SJSA1 (cell line): ENCODE measurements around the gene AMACR. TPM values are rescaled to one million over a fixed set of nuclear protein-coding genes. Genes with fewer than 3 reads are reported as not detected.
"Not testable (repeated sequence)": the region's sequence is repeated elsewhere in the genome, so short reads cannot be mapped to it uniquely, and the experiment has no call there.

Source experiments
- DNase-seq, 2 experiments: peaks; one replicate each; pipeline ENCODE4 v3.0.0-alpha.2; 2015 to 2020; ENCODE audit warnings: low spot score in 2 of 2, low read depth in 1 of 2
- H3K27ac ChIP-seq: fragments of 250-450 bp; sonication (Bioruptor Pico); 2 replicates; pipeline ENCODE4 v1.5.1; 2020; ENCODE audit warnings: mild to moderate bottlenecking, moderate library complexity
- H3K27me3 ChIP-seq: fragments of 250-450 bp; sonication (Bioruptor Pico); replicated peaks from 2 replicates; pipeline ENCODE4 v1.5.1; 2020; ENCODE audit warnings: mild to moderate bottlenecking, moderate library complexity
- H3K36me3 ChIP-seq: fragments of 250-450 bp; sonication (Bioruptor Pico); 2 replicates; pipeline ENCODE4 v1.5.1; 2020; ENCODE audit warnings: mild to moderate bottlenecking
- H3K4me1 ChIP-seq: fragments of 250-450 bp; sonication (Bioruptor Pico); replicated peaks from 2 replicates; pipeline ENCODE4 v1.6.1; 2021; ENCODE audit warnings: mild to moderate bottlenecking
- H3K4me3 ChIP-seq: fragments of 250-450 bp; sonication (Bioruptor Pico); 2 replicates; pipeline ENCODE4 v1.5.1; 2020; ENCODE audit warnings: mild to moderate bottlenecking
- H3K9me3 ChIP-seq: fragments of 250-450 bp; sonication (Bioruptor Pico); replicated peaks from 2 replicates; pipeline ENCODE4 v1.5.1; 2020; ENCODE audit warnings: mild to moderate bottlenecking
- total RNA-seq: library from RNA; depleted of rRNA; stranded (reverse); fragments of >200 nt; shearing (Covaris generic); gene quantifications from 2 replicates; pipeline ENCODE4 v1.2.3, GENCODE V29; 2014

Gene AMACR
- total RNA-seq, 1 experiment from 2014 or later, result 5.9 TPM

- Histone ChIP-seq H3K27me3 (no peaks in the 10 kb centered on the region), H3K4me3 (no peak overlapping the region), H3K4me1 (no peaks in the 10 kb centered on the region), H3K9me3 (no peaks in the 10 kb centered on the region), H3K27ac (no peak overlapping the region), H3K36me3 (no peaks in the 10 kb centered on the region)
- no peak for DNase-seq
Measured at GRCh38 chr5:33958176-33958575, 49.7 kb downstream of the AMACR start.

- no peaks in the 10 kb centered on the region for H3K27me3 ChIP-seq
- no peak overlapping the region for H3K4me3 ChIP-seq
- no peak for DNase-seq
- H3K4me1 ChIP-seq, result no peaks in the 10 kb centered on the region
- no peaks in the 10 kb centered on the region for H3K36me3 ChIP-seq
- no peak overlapping the region for H3K27ac ChIP-seq
- H3K9me3 ChIP-seq, result no peaks in the 10 kb centered on the region
Measured at GRCh38 chr5:33957577-33958150, 50.2 kb downstream of the AMACR start.

- not testable (repeated sequence) for DNase-seq, H3K4me1 ChIP-seq, H3K27ac ChIP-seq, H3K36me3 ChIP-seq, H3K9me3 ChIP-seq, H3K27me3 ChIP-seq, H3K4me3 ChIP-seq
Measured at GRCh38 chr5:33952175-33952574, 55.7 kb downstream of the AMACR start.

- H3K9me3 ChIP-seq, result no peaks in the 10 kb centered on the region
- H3K4me3 ChIP-seq, result no peak overlapping the region
- DNase-seq, result no peak
- no peaks in the 10 kb centered on the region for H3K27me3 ChIP-seq
- H3K27ac ChIP-seq, result no peak overlapping the region
- H3K4me1 ChIP-seq, result no peaks in the 10 kb centered on the region
- no peaks in the 10 kb centered on the region for H3K36me3 ChIP-seq
Measured at GRCh38 chr5:33944543-33945132, 63.2 kb downstream of the AMACR start.

- Histone ChIP-seq H3K9me3 (no peaks in the 10 kb centered on the region), H3K4me1 (no peaks in the 10 kb centered on the region), H3K27me3 (no peaks in the 10 kb centered on the region), H3K4me3 (no peak overlapping the region), H3K27ac (no peak overlapping the region), H3K36me3 (no peaks in the 10 kb centered on the region)
- DNase-seq, result no peak
Measured at GRCh38 chr5:33941090-33941489, 66.8 kb downstream of the AMACR start.

GRCh38 chr5:33939556-33940262 is 68.1 kb downstream of the AMACR start:
- Histone ChIP-seq H3K27ac (no peak overlapping the region), H3K36me3 (no peaks in the 10 kb centered on the region), H3K27me3 (no peaks in the 10 kb centered on the region), H3K4me1 (no peaks in the 10 kb centered on the region), H3K9me3 (no peaks in the 10 kb centered on the region), H3K4me3 (no peak overlapping the region)
- no peak for DNase-seq

- Histone ChIP-seq H3K4me1 (peaks cover 5% of the 10 kb centered on the region; the same call in 1 of the 2 replicates), H3K27ac (no peak overlapping the region), H3K36me3 (no peaks in the 10 kb centered on the region), H3K27me3 (no peaks in the 10 kb centered on the region), H3K4me3 (no peak overlapping the region), H3K9me3 (no peaks in the 10 kb centered on the region)
- DNase-seq, result no peak
Measured at GRCh38 chr5:33938881-33939280, 69.0 kb downstream of the AMACR start.

- Histone ChIP-seq H3K36me3 (no peaks in the 10 kb centered on the region), H3K4me3 (no peak overlapping the region), H3K27ac (no peak overlapping the region), H3K9me3 (no peaks in the 10 kb centered on the region), H3K27me3 (no peaks in the 10 kb centered on the region), H3K4me1 (peaks cover 6% of the 10 kb centered on the region; the same call in 1 of the 2 replicates)
- no peak for DNase-seq
Measured at GRCh38 chr5:33938507-33938796, 69.4 kb downstream of the AMACR start.

GRCh38 chr5:33937707-33938506 is 69.9 kb downstream of the AMACR start:
- Histone ChIP-seq H3K27ac (no peak overlapping the region), H3K9me3 (no peaks in the 10 kb centered on the region), H3K4me1 (peaks cover 6% of the 10 kb centered on the region; the same call in 1 of the 2 replicates), H3K36me3 (no peaks in the 10 kb centered on the region), H3K4me3 (no peak overlapping the region), H3K27me3 (no peaks in the 10 kb centered on the region)
- no peak for DNase-seq

- peaks cover 6% of the 10 kb centered on the region; the same call in 1 of the 2 replicates for H3K4me1 ChIP-seq
- no peak overlapping the region for H3K27ac ChIP-seq
- no peaks in the 10 kb centered on the region for H3K36me3 ChIP-seq
- H3K9me3 ChIP-seq, result no peaks in the 10 kb centered on the region
- no peak for DNase-seq
- H3K4me3 ChIP-seq, result no peak overlapping the region
- no peaks in the 10 kb centered on the region for H3K27me3 ChIP-seq
Measured at GRCh38 chr5:33937017-33937706, 70.7 kb downstream of the AMACR start.

GRCh38 chr5:33936381-33937016 is 71.4 kb downstream of the AMACR start, which contains the start of gene RXFP3:
Gene RXFP3, plus strand, starts transcription at chr5:33936386. Its CDS starts 355 bp downstream, at chr5:33936741.
- Histone ChIP-seq H3K9me3 (no peaks in the 10 kb centered on the region), H3K4me1 (peaks cover 6% of the 10 kb centered on the region; the same call in 1 of the 2 replicates), H3K36me3 (no peaks in the 10 kb centered on the region), H3K27me3 (no peaks in the 10 kb centered on the region), H3K4me3 (no peak within 1 kb of the TSS), H3K27ac (no peak within 1 kb of the TSS)
- no peak for DNase-seq
